22Rv1 (cell line): ENCODE data around the gene PELI1.
"Not testable (repeated sequence)": the region's sequence is repeated elsewhere in the genome, so short reads cannot be mapped to it uniquely, and the experiment has no call there.

Source experiments
- H3K27ac ChIP-seq: fragments of 450-650 bp; 2 replicates; pipeline ENCODE4 v1.5.1; 2017
- CTCF ChIP-seq: fragments of 450-650 bp; IDR thresholded peaks from 2 replicates; pipeline ENCODE4 v1.5.1; 2017; ENCODE audit warnings: mild to moderate bottlenecking
- ZFX ChIP-seq: fragments of 450-650 bp; IDR thresholded peaks from 2 replicates; pipeline ENCODE4 v1.6.1; 2017; ENCODE audit warnings: antibody characterized with exemption, borderline replicate concordance

The PELI1 gene

GRCh38 chr2:64105670-64106461 lies 38.4 kb downstream of the PELI1 start:
- H3K27ac ChIP-seq, result peak overlapping the region; percentile 66
- TF ChIP-seq CTCF, result no peak
- no peak for TF ChIP-seq ZFX

- TF ChIP-seq CTCF (no peak), ZFX (no peak)
- H3K27ac ChIP-seq, result peak overlapping the region; percentile 66
Observed at GRCh38 chr2:64104933-64105332, 39.3 kb downstream of the PELI1 start.

- not testable (repeated sequence) for H3K27ac ChIP-seq
Observed at GRCh38 chr2:64102736-64103135, 41.5 kb downstream of the PELI1 start.

GRCh38 chr2:64101141-64101591 lies 43.1 kb downstream of the PELI1 start:
- H3K27ac ChIP-seq, result no peak overlapping the region
- no peak for TF ChIP-seq ZFX
- TF ChIP-seq CTCF, result no peak

GRCh38 chr2:64100584-64100983 lies 43.6 kb downstream of the PELI1 start:
- H3K27ac ChIP-seq, result not testable (repeated sequence)

GRCh38 chr2:64094663-64095382 lies 49.4 kb downstream of the PELI1 start:
- TF ChIP-seq ZFX (no peak), CTCF (no peak)
- no peak overlapping the region for H3K27ac ChIP-seq

- no peak for TF ChIP-seq CTCF
- TF ChIP-seq ZFX, result no peak
- no peak overlapping the region for H3K27ac ChIP-seq
Observed at GRCh38 chr2:64093341-64093740, 50.9 kb downstream of the PELI1 start.

GRCh38 chr2:64092502-64092901 lies 51.7 kb downstream of the PELI1 start:
- TF ChIP-seq ZFX (no peak), CTCF (no peak)

More at GRCh38 chr2:64092502-64092901, 51.7 kb downstream of the PELI1 start:
- no peak overlapping the region for H3K27ac ChIP-seq
